ENCODE results near the gene CNIH3.
A peak's percentile ranks its signal among the peaks of the same experiment; 100 is the strongest.
"Not testable (repeated sequence)": the region's sequence is repeated elsewhere in the genome, so short reads cannot be mapped to it uniquely, and the experiment has no call there.

Gene CNIH3

DNA sequence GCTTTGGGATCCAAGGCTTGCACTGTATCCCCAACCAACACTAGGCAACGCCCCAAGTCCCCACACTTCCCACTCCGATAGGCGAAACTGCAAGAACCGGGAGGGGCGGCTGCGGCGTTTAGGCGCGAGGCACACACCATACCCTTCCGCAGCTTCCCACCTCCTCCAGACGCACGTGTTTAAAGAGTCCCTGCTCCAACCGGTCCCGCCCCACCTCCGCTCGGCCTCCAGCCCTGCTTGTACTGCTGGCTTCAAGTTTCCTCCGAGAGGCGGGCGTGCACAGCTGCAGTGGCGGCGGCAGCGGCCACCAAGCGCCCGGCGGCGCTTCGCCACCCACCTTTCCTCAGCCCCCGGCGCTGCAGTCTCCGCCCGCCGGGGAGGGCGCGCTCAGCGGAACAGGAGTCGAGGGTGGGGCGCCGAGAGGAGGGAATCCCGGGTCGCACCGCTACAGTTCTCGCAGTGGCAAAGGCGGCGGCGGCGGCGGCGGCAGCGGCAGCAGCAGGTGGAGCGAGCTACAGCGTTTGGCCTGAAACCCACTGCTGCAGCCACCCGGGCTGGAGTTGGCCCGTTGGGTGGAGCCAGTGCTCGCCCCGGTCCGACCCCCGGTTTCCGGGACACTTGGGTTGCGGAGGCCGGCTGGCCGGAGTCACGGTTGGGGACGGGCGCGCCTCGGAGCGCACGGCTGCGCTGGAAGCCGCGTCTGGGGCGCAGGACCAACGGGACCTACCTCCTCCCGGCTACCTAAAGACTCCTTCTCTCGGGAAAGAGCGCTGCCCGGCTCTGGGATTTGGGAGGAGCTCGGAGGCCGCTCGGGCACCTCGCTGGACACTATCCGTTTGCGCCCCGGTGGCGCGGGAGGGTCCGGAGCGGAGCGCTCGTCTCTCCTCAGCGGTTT is at the start of gene CNIH3:
Gene CNIH3 (plus strand): TSS at position 457 of the 895 bp plus-strand sequence. CDS start 858 bp downstream, outside the sequence.
- H3K4me3 ChIP-seq (ENCODE audit: low read depth, low read length), result peak within 1 kb of the TSS; percentile 78
- DNase-seq (ENCODE audit: low read depth, low spot score), result peak; percentile 90
- TF ChIP-seq, protein P1, sequence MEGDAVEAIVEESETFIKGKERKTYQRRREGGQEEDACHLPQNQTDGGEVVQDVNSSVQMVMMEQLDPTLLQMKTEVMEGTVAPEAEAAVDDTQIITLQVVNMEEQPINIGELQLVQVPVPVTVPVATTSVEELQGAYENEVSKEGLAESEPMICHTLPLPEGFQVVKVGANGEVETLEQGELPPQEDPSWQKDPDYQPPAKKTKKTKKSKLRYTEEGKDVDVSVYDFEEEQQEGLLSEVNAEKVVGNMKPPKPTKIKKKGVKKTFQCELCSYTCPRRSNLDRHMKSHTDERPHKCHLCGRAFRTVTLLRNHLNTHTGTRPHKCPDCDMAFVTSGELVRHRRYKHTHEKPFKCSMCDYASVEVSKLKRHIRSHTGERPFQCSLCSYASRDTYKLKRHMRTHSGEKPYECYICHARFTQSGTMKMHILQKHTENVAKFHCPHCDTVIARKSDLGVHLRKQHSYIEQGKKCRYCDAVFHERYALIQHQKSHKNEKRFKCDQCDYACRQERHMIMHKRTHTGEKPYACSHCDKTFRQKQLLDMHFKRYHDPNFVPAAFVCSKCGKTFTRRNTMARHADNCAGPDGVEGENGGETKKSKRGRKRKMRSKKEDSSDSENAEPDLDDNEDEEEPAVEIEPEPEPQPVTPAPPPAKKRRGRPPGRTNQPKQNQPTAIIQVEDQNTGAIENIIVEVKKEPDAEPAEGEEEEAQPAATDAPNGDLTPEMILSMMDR (IDR thresholded peaks at IDR 0.05; ENCODE audit: low read depth, low read length), result no peak
- in situ Hi-C loops (cut with HindIII; ENCODE audit: low sequenced_read_pairs), result loop anchor here (25.0 kb wide), 1 partner anchor 104 kb away; no protein-coding TSS in a partner anchor

DNA sequence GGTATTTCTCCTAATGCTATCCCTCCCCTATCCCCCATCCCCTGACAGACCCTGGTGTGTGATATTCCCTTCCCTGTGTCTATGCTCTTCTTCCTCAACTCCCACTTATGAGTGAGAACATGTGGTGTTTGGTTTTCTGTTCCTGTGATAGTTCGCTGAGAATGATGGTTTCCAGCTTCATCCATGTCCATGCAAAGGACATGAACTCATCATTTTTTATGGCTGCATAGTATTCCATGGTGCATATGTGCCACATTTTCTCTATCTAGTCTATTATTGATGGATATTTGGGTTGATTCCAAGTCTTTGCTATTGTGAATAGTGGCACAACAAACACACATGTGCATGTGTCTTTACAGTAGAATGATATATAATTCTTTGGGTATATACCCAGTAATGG is 49.6 kb upstream of the CNIH3 start:
- H3K4me3 ChIP-seq (ENCODE audit: low read depth, low read length); in situ Hi-C loops (cut with HindIII; ENCODE audit: low sequenced_read_pairs): not testable (repeated sequence)

DNA sequence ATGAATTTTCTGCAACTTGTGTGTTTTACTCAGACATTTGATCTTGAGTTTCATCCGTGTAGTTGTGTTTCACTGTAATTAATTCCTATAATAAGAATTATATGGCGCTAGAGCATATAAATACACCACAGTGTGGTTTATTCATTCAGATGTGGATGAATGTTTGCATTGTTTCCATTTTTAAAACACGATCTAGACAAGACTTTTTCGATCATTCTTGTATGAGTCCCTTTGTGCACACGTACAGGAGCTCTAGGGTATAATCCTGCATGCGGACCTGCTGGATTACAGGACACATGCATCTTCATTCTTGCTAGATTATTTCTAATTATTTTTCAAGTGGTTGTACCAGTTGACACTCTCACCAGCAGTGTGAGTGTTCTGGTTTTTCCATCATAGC is 46.8 kb upstream of the CNIH3 start:
- TF ChIP-seq, protein P1 (IDR thresholded peaks at IDR 0.05; ENCODE audit: low read depth, low read length), result no peak
- H3K4me3 ChIP-seq (ENCODE audit: low read depth, low read length), result no peak overlapping the region
- no peak for DNase-seq (ENCODE audit: low read depth, low spot score)
- in situ Hi-C loops (cut with HindIII; ENCODE audit: low sequenced_read_pairs), result no loop called here

More for the DNA sequence above, 49.6 kb upstream of the CNIH3 start:
- DNase-seq (ENCODE audit: low read depth, low spot score), result not testable (repeated sequence)

DNA sequence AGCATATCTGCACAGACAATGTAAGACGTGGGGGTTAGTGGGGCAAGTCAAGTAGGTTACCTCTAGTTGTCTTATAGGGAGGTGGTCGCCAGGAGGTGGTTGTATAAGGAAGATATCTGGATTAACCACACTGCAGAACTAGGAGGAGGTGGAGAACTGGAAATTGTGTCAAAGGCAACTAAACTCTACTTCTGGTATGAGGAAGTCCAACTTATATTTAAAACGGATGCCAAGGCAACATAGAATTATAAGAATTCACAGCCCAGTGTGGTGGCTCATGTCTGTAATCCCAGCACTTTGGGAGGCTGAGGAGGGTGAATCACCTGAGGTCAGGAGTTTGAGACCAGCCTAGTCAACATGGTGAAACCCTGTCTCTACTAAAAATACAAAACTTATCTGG is 44.1 kb upstream of the CNIH3 start:
- DNase-seq (ENCODE audit: low read depth, low spot score), result peak; percentile 29
- H3K4me3 ChIP-seq (ENCODE audit: low read depth, low read length); in situ Hi-C loops (cut with HindIII; ENCODE audit: low sequenced_read_pairs): not testable (repeated sequence)

DNA sequence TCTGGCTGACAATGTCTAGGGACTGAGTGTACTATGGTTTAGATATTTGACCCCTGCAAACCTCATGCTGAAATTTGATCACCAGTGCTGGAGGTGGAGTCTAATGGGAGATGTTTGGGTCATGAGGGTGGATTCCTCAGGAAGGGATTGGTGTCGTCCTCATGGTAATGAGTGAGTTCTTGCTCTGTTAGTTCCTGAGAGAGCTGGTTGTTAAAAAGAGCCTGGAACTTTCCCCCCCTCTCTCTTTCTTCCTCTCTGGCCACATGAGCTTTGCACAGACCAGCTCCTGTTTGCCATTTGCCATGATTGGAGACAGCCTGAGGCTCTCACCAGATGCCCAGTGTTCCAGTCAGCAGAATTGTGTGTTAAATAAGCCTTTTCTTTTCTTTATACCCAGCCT is 36.6 kb upstream of the CNIH3 start:
- DNase-seq (ENCODE audit: low read depth, low spot score), result peak; percentile 64
- no peak overlapping the region for H3K4me3 ChIP-seq (ENCODE audit: low read depth, low read length)
- in situ Hi-C loops (cut with HindIII; ENCODE audit: low sequenced_read_pairs), result no loop called here
- TF ChIP-seq, protein P1 (IDR thresholded peaks at IDR 0.05; ENCODE audit: low read depth, low read length), result no peak

DNA sequence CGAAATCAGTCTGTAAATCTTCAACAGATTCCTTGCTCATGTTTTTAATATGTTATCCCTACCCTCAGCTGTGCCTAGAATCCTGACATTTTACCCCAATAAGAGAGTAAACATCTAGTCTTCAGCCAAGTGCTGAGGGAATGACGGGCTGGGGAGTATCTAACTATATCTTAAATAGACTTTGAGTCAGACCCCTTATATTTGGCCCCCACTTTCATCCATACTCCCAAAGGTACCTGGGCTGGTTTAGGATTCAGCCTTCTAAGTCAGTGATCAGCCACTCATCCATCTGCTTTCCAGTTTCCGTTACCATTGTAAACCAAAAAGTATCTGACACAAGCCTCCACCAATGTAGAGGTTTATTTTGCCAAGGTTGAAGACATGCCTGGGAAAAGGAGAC is 36.1 kb upstream of the CNIH3 start:
- DNase-seq (ENCODE audit: low read depth, low spot score), result no peak
- TF ChIP-seq, protein P1 (IDR thresholded peaks at IDR 0.05; ENCODE audit: low read depth, low read length), result no peak
- in situ Hi-C loops (cut with HindIII; ENCODE audit: low sequenced_read_pairs), result no loop called here
- H3K4me3 ChIP-seq (ENCODE audit: low read depth, low read length), result no peak overlapping the region

DNA sequence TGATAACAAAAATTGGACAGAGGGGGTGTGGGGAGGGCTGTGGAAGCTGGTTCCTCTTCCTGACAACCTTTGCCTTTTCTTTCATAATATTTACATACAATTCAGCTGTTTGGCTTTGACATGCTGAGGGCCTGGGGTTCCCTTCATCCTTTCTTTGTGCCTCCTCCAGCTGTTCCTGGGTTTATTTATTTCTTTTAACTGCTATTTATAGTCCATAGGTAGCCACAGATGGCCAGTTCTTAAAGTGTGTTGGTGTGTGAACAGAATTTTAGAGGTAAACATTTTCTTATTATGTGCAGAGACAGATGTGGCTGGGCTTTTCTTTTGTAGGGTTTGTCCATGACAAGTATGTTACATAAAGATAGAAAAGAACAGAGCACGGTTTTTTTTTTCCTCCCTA is 34.1 kb upstream of the CNIH3 start:
- no peak for DNase-seq (ENCODE audit: low read depth, low spot score)
- H3K4me3 ChIP-seq (ENCODE audit: low read depth, low read length), result no peak overlapping the region
- in situ Hi-C loops (cut with HindIII; ENCODE audit: low sequenced_read_pairs), result no loop called here
- TF ChIP-seq, protein P1 (IDR thresholded peaks at IDR 0.05; ENCODE audit: low read depth, low read length), result no peak

Measured in astrocyte of the spinal cord (primary cell).